Activated CD8-positive, alpha-beta memory T cell treated with anti-CD3 and anti-CD28 coated beads for 1 hour (primary cell): ENCODE measurements around the gene KCNQ1.

ENCODE experiments used
- DNase-seq, 2 donors: peaks; one replicate each; pipeline ENCODE4 v3.0.0-alpha.2; 2020; ENCODE audit warnings: low read depth in 1 of 2; ENCODE audit errors: extremely low read depth in 1 of 2

Gene KCNQ1

DNA sequence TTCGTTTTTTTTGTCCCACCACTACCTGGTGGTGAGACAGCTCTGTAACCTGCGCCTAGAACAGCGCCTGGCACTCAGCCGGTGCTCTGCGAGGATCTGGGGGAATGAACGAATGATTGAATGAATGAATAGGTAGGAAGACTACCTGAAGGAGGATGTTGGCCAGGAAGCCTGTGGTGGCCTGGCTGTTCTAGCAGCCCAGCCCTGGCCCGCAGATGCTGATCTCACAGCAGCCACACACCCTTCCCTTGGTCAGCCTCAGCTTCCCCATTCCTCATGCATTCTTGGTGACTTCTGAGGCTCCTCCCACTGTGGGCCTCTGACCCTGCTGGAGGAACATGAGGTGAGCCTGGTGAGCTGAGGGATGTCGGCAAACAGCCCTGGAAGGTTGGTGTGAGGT is 4.2 kb upstream of the KCNQ1 start:
- DNase-seq: no peak

DNA sequence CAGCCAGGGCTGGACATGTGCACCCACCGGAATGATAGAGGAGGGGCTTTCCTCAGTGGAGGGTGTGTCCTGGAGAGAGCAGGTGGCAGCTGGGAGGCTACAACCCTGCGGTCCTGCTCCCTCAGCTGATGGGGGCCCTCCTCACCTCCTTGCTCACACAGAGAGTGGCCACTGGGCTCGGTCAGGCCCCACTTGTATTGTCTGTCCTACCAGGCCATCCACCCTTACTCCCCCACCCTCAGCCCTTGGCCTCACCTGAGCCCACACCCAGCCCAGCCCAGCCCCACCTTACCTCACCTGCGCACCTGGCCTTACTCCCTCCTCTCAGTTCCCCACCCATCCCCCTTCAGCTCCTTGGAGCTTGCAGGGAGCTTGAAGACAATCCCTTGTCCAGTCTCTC is 3.6 kb upstream of the KCNQ1 start:
- DNase-seq: no peak

DNA sequence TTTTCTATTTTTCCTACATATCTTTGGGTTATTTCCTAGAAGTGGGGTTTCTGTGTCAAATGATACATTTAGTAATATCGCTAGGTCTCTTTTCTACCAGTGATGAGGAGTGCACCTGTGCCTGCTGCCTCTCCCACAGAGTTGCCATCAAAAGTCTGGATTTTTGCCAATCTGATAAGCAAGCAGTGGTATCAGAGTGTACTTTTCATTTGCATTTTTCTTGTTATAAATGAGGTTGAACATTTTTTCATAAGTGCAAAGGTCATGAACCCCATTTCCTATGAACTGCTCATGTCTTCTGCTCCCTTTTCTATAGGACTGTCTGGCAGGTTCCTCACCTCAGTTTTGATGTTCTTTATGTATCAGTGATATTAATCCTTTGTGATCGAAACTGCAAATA is 2.2 kb upstream of the KCNQ1 start:
- no peak for DNase-seq

DNA sequence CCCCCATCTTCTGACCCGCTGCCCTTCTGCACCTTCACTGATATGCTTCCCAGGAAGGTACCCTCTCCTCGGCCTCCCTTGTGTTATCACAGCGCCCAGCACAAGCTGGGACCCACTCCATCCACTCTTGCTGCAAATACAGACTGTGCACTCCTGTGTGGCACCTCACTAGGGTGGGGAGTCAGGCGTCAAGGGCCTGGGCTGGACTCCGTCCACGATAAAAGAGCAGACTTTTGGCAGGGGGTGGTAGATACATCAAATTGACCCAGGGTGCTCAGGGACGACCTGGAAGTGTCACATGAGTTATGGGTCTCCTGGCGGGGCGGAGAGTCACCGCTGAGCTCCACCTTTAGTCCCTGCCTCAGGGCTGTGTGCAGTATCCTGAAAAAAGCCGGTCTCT is 1.4 kb upstream of the KCNQ1 start:
- no peak for DNase-seq

DNA sequence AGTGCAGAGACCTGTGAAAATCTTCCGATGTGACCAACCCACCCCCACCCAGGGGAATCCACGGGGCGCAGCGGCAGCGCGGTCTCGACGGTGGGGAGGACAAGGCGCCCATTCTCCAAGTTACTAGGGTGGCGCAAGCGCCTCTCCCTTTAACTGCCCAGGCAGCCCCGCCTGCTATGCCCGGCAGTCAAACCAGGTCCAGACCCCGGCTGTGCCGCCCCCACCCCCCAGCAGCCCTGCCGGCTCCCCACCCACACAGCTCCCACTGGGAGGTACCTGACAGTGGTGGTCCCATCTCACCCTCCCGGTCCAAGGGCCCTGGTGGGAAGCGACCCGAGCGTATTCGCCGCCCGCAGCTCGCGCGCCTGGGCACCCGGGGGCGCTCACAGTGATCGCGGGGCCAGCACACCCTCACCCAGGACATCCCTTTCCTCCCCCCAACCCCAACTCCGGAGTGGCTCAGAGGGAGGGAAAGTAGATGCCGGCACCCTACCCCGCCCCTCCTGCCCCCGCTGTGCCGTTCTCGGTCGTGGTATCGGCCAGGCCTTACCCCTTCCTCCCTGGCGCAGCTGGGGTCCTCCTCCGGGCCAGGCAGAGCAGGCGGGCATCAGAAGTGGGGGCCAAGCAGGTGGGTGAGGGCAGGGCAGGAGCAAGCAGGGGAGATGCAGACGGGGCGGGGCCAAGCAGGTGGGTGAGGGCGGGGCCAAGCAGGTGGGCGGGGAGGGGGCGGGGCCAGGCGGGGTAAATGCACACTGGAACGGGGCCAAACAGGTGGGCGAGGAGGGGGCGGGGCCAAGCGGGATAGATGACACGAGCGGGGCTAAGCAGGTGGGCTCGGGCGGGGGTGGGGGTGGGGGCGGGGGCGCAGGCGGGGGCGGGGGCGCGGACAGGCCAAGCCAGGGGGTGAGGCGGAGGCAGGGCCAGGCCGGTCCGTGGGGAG is 657 bp upstream of the KCNQ1 start, which contains the start of gene TRPM5:
Gene TRPM5 (minus strand): TSS at position 634 of the 940 bp plus-strand sequence. CDS start 21,478 bp downstream, outside the sequence.
- DNase-seq: peak; percentile 39 to 65

DNA sequence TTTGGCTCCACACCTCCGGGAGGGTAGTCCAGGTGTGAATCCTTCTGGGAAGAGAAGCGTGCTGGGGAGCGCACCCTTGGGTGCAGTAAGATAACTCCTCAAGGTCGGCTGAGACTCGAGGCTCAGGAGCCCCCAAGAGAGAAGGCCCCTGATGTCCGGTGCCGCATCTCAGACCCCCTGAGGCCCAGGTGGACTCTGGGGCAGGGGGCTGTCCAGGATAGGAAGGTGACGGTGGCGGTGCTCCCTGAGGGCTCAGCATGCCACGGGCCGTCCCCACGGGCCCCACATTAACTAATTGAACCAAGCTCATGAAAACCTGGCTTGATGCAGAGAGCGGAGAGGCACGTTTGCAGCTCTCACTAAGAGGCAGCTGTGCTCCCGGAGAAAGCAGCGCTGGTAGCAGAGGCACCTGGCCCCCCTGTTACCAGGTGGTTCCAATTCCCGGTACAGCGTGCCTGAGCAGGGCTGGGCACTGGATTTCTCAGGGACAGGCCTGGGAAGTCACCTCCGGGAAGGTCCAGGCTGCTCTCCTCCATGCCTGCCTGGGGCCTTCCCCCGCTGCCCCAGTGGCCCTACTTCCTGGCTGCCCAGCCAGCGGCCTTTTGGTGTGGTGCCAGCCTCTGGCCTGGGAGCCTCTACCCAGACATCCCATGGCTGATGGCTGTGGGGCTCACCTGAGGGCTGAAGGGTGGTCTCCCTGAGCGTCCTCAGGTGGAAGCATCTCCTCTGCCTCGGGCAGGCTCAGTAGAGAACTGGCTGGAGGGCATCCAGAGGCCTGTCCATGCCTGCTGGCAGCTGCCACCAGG is 1.1 kb downstream of the KCNQ1 start:
- no peak for DNase-seq

DNA sequence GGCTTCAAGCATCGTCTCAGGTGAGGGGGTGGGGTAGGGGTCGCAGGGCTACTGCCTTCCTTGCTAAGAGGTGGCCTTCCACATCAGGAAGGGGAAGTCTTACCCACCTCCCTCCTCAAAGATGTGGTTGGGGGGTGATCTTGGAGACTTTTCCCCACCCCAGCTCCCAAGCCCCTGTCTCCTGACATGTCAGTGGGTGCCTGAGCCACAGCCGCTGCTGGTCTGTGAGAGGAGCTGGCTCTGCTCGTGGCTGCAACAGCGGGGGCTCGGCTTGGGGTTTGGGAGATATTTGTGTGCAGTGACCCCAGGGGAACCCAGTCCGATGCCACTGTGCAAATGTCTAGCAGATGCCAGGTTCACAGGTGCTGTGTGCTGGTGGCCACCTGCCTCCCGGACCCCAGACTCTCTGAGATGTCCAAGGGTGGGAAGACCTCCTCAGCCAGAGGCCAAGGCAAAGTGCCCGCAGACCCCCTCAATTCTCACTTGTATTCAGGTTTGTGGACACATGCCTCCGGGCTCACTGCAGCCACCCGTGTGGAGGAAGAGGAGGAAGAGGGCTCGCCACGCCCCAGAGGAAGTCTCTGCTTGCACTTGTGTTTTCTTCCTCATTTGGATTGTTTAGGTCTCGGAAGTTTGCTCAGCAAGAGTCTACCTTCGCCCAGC is 1.9 kb downstream of the KCNQ1 start:
- no peak for DNase-seq

DNA sequence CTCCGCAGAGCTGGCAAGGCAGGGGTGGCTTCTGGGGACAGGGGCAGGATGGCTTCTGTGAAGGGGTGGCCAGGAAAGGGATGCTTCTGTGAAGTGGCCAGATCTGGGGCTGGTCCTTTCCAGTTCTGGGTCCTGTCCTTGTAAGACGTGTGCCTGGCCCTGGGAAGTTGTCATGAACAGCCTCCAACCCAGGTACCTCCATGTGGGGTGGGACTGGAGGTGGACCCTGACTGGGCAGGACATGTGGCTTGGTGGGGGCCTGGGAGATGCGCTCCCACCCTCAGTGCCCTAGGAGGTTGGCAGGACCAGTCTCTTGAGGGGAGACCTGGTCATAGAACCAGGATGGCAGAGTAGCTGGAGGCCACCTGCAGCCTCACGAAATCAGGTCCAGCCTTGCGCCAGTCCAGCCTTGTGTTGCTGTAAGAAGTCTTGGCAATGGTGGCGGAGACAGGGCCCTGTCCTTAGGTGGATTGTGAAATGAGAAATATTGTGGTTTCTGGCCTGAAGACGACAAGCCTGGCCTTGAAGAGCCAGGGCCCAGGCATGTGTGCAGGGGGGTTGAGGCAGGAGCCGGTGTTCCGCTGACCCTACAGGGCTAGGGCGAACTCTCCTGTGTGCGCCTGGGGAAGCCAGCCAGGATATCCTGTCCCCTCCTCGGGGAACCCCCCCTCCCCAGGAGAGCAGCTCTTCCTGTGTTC is 2.6 kb downstream of the KCNQ1 start:
- no peak for DNase-seq

DNA sequence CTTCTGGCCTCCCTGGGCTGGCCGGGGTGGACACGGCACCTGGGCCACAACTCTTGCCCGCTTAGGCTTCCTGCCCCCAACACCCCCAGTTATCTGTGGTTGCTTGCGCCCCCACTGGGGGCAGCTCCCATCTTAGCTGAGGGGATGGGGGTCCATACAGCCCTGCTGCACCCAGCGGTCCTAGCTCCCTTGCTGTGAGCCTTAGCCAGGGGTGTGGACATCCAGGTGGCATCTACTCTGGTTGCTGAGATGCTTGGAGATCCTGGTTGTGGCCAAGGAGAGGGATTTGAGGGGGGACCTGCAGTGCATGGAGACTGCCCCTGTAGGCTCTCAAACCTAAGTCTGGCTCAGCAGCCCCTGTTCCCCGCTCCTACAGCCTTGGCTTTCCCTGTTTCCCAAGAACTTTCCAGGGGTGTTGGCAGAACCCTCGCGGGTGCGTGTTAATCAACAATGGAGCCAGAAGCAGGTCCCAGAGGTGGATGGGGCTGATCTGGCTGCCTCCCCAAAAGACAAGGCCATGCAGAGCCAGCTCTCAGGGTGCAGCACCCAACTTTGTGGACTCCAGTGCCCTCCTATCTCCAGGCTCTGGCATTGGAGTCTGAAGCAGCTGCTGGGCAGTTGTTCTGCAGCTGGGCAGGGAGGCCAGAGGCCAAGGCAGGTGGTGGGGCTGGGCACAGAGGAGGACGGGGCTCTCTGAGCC is 3.3 kb downstream of the KCNQ1 start:
- DNase-seq: no peak

DNA sequence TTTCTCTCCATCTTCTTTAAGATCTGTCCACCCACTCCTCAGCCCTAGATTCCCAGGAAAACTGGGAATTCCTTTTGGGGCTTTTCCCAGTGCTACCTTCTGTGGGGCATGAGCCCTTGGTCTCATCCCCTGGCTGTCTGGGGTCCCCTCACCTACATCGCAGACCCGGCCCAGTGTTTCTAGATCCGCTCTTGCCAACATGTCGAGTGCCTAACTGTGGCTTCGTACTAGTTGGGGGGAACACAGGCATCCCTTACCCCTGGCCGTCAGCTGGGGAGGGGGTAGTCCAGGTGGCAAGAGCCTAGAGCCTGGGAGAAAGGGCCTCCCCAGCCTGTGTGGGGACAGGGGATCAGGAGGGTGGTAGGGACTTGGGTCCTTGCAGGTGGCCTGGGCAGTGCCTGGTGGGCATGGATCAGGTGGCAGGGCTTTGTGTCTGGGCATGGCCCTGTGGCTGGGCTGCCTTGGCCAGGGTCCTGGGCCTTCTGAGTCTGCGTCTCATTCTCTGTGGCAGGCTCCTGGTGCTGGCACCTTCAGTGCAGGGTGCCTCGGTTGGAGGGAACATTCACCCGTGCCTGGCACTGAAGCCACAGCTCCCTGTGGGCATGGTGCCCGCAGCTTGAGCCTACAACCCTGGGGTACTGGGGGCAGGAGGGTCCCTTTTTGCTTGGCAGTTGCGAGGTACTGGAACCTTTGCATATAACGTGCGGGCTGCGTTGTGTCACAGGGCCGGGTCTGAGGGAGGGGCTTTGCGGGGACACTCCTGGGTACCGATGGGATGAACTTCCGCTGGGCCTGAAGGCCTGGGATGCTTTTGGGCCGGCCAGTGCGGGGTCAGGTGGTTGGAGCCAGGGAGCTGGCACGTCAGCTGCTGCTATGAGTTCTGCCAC is 4.1 kb downstream of the KCNQ1 start:
- DNase-seq: no peak

DNA sequence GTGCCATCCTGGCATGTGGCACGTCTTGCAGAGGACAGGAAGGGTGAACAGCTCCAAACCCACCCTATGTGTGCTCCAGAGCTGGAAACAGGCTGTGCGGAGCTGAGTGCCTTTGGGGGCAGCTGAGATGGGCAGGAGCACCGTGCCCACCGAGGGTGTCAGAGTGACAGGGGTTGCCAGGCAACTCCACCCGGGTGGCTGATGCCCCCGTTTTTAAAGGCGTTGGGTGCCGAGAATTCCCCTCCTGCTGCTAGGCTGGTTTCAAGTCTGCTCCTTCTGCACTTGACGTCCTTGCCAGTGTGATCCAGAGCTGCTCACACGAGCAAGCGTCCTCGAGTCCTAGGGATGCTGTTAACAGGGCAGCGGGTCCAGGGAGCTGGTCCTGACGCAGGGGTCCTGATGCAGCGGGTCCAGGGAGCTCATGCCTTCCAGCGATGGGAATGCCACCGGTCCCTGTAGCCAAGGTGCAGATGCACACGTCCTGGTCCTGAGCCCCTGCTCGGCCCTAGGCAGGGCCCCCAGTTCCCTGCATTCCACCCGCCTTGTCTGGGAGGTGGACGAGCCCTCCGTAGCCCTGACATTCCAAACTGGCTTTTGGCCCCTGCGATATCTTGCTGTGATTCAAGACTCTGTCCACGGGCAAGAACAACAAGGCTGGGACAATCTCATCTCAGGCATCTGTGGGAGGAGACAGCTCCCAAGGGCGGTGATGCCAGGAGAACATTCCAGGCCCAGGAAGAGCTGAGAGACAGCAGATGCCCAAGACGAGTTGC is 4.9 kb downstream of the KCNQ1 start:
- DNase-seq: no peak

DNA sequence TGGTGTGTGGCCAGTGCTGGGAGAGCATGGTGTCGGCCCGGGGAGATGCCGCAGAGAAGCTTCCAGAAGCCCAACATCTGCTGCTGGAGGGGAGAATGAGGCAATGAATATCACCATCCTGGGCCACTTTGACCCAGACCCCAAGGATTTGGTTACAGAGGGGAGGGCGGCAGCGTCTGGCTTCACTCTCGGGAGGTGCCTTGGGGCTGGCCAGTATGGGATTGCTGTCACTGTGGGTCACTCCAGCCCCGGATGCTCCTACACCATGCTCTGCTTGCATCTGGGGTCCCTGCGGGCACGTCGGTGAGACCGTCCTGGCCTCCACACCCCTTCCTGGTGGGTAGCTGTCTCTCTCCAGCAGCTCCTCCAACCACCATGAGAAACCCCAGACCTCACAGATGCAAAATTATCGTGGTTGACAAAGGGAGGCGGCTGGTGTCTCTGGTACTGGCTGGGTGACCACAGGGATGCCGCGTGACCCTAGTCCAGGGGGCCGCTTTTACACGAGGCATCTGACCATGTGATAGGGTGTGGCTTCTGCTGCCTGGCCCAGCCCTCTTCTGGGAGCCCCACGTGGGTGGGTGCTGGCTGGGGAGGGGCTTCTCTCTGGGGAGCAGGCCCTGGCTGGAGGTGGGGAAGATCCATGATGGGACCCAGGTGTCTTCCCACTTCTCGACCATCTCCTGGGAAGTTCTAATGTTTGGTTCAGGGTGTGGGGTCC is 5.7 kb downstream of the KCNQ1 start:
- no peak for DNase-seq

DNA sequence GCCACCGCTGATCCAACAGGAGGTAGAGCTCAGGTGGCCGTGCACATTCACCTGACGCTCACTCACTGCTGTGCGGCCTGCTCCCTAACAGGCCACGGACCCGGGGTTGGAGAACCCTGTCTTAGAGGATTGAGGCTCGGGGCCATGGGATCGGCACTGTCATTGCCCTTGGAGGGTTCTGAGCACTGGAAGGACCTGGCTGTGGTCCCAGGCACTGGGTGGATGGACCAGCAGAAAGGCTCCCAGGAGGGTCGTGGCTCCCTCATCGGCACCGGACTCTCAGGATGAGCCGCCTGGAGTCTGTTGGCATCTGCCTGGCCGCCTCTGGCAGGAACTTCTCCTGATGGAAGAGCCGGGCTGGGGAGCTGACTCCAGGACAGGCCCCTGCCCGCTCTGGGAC is 6.5 kb downstream of the KCNQ1 start:
- no peak for DNase-seq

DNA sequence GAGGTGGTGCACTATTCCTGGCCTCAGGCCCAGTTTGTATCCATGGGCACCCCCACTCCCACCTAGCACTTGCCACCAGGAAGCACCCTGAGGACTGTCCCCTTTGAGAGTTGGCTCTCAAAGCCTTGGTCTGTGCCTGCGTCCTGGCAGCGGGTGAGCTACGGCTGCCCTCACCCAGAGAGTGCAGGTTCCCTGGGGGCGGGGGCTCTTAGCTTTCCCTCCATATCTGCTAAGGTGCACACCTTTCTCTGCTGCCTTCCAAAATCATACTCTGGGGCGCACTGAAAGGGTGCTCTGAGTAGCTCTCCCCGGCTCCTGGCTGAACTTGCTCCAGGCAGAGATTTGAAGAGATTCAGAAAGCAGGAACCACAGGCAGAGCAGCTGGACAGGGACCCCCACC is 7.1 kb downstream of the KCNQ1 start:
- no peak for DNase-seq

DNA sequence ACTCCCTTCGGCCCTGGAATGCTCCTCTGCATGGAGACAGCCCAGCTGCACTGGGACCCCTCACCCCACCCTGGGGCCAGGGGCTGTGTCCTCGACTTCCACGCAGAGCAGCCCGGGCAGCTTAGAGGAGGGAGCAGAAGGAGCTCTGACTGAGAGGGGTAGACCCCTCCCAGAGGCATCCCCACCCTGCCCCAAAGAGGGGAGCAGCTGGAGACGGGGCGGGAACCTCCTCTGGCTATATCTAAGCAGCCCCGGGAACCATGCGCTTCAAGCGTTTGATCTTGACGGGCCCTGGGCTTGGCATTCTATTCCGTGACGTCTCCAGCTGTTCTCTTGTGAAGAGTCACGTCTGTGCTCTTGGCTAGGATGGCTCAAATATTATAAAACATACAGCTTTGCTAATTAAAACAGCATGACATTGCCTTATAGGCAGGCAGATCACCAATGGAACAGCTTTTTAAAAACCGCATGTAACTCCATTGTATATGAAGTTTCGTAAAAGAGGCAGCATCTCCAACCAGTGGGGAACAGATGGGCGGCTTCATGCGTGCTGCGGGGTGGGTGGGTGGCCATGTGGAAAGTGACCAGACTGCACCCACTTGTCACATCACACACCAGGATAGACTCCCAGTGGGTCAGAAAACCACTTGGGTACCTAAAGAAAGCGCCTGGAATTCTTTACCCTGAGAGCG is 7.7 kb downstream of the KCNQ1 start:
- DNase-seq: no peak

DNA sequence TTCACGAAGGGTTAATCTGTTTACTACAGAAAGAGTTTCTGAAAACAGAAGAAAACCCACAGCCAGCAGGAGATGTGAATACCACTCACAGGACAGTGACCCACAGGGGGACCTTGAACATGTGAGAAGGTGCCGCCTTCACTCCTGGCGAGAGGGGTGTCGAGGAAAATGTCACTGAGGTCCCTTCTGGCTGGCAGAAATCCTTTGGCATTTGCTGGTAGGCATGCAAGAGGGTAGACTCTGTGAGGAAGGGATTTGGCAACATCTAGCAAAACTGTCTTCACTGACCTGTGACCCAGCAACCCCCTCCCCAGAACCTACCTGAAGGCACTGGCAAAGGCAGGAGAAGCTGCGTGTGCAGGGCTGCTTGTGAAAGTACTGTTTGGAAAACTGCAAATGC is 8.6 kb downstream of the KCNQ1 start:
- DNase-seq: no peak

DNA sequence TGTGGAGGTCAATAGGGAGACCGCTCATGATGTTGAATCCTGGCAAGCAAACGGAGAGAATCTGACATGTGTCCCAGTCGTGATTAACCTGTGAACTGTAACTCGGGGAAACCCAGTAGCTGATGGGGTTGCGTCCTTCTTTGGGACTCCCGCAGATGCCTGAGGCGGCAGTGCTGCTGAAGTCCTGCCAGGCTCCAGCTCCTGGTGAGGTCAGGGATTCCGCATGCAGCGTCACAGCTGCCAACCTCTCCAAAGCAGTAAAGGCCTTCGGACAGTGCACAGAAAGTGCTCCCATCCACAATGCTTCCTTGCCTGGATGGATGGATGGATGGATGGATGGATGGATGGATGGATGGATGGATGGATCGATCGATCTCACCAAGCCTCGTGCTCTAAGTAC is 13.5 kb downstream of the KCNQ1 start:
- DNase-seq: no peak
